Ishikawa (cell line): ENCODE data around the gene DRD3.

Experiments used
- CEBPB ChIP-seq: IDR thresholded peaks from 2 replicates; pipeline ENCODE4 v1.6.1; 2012
- CREB1 ChIP-seq: IDR thresholded peaks from 2 replicates; pipeline ENCODE4 v1.6.1; 2012; ENCODE audit warnings: low read depth
- EGR1 ChIP-seq: IDR thresholded peaks from 2 replicates; pipeline ENCODE4 v1.6.1; 2012
- EP300 ChIP-seq: IDR thresholded peaks from 2 replicates; pipeline ENCODE4 v1.6.1; 2012; ENCODE audit warnings: borderline replicate concordance
- FOXM1 ChIP-seq: IDR thresholded peaks from 2 replicates; pipeline ENCODE4 v1.6.1; 2012; ENCODE audit warnings: low read depth, borderline replicate concordance
- NFIC ChIP-seq: IDR thresholded peaks from 2 replicates; pipeline ENCODE4 v1.6.1; 2012
- RAD21 ChIP-seq: IDR thresholded peaks from 2 replicates; pipeline ENCODE4 v1.6.1; 2012; ENCODE audit warnings: low read depth
- REST ChIP-seq: IDR thresholded peaks from 2 replicates; pipeline ENCODE4 v1.6.1; 2012; ENCODE audit warnings: low read depth, mild to moderate bottlenecking
- TAF1 ChIP-seq: IDR thresholded peaks from 2 replicates; pipeline ENCODE4 v1.6.1; 2012; ENCODE audit warnings: low read depth, mild to moderate bottlenecking
- TCF12 ChIP-seq: IDR thresholded peaks from 2 replicates; pipeline ENCODE4 v1.6.1; 2012; ENCODE audit warnings: low read depth
- TEAD4 ChIP-seq: IDR thresholded peaks from 2 replicates; pipeline ENCODE4 v1.6.1; 2012
- YY1 ChIP-seq: IDR thresholded peaks from 2 replicates; pipeline ENCODE4 v1.6.1; 2012; ENCODE audit warnings: low read depth
- ZBTB7A ChIP-seq: IDR thresholded peaks from 2 replicates; pipeline ENCODE4 v1.6.1; 2012; ENCODE audit warnings: low read depth
- TF ChIP-seq, protein P1 (sequence below): IDR thresholded peaks from 2 replicates; pipeline ENCODE4 v1.6.1; 2012
- TF ChIP-seq, protein P2 (sequence below): IDR thresholded peaks from 2 replicates; pipeline ENCODE4 v1.6.1; 2012

DRD3 gene

GRCh38 chr3:114218006-114218405 lies 39.2 kb upstream of the DRD3 start:
- TF ChIP-seq YY1, result no peak
- no peak for TF ChIP-seq TAF1
- no peak for TF ChIP-seq NFIC
- no peak for TF ChIP-seq CEBPB
- no peak for TF ChIP-seq EP300
- TF ChIP-seq RAD21, result no peak
- TF ChIP-seq REST, result no peak
- no peak for TF ChIP-seq ZBTB7A
- TF ChIP-seq FOXM1, result no peak
- TF ChIP-seq, protein P1, sequence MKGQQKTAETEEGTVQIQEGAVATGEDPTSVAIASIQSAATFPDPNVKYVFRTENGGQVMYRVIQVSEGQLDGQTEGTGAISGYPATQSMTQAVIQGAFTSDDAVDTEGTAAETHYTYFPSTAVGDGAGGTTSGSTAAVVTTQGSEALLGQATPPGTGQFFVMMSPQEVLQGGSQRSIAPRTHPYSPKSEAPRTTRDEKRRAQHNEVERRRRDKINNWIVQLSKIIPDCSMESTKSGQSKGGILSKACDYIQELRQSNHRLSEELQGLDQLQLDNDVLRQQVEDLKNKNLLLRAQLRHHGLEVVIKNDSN, result no peak

DNA sequence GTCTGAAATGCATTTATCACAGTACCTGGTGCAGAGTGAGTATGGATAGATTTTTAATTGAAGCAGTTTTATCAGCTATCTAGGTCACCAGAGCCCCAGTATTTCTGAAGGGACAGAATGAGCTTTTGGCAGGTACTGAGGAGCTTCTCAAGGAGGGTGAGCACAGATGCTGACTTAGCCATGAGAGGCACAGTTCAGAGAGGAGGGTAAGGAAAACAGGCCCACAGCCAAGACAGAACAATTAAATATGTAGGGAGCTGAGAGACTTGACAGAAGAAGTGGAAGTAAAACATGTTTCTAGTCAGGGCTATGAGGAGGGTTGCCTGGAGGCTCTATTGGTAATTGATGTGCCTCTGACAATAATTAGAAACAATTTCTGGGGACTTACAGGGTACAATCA lies 38.4 kb upstream of the DRD3 start:
- TF ChIP-seq YY1 (no peak), CEBPB (no peak), TCF12 (no peak), FOXM1 (no peak), EP300 (no peak), TAF1 (no peak), TEAD4 (no peak), EGR1 (no peak)
- TF ChIP-seq, protein P2, sequence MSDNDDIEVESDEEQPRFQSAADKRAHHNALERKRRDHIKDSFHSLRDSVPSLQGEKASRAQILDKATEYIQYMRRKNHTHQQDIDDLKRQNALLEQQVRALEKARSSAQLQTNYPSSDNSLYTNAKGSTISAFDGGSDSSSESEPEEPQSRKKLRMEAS, result no peak

- no peak for TF ChIP-seq REST
- TF ChIP-seq CREB1, result no peak
- TF ChIP-seq TAF1, result no peak
- no peak for TF ChIP-seq ZBTB7A
- TF ChIP-seq, protein P2, result no peak
- no peak for TF ChIP-seq NFIC
- TF ChIP-seq RAD21, result no peak
- TF ChIP-seq EGR1, result no peak
- TF ChIP-seq EP300, result no peak
- TF ChIP-seq CEBPB, result no peak
- no peak for TF ChIP-seq TCF12
- TF ChIP-seq YY1, result no peak
- TF ChIP-seq, protein P1, result no peak
- TF ChIP-seq FOXM1, result no peak
- no peak for TF ChIP-seq TEAD4
Observed at GRCh38 chr3:114216186-114216970, 37.5 kb upstream of the DRD3 start.

DNA sequence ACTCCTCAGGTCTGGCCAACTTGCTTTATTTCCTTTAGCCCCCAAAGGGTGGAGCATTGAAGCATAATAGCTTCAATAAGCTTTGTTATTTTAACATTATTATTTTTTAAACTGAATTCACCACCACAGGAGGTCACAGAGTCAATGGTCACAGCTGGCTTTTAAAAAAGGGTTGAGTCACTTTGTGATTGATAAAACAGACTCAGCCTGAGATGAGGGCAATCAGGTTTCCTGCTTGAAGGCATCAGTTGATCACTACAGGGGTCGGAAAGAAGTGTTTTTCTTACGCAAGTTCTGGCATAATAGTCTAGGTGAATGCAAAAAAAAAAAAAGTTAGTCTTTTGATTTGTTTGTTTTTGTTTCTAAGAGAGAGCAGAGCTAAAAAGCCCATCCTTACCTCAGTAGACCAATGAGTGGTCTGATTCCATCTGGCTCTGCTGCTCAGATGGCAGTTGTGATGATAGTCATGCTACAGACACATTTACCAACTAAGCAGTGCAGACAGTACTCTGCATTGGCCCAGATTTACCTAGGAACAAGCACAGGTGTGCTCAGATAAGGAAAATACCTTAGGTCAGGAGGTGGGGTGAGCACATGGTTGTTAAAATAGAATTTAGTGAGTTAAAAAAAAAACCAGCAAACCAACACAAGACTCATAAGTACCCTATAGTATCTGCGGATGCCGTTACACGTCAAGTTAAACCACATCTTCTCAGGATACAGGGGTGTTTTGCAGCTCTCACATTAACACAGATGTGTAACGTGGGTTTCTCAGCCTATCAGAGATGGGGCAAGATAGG lies 35.9 kb upstream of the DRD3 start:
- TF ChIP-seq, protein P2, result no peak

DNA sequence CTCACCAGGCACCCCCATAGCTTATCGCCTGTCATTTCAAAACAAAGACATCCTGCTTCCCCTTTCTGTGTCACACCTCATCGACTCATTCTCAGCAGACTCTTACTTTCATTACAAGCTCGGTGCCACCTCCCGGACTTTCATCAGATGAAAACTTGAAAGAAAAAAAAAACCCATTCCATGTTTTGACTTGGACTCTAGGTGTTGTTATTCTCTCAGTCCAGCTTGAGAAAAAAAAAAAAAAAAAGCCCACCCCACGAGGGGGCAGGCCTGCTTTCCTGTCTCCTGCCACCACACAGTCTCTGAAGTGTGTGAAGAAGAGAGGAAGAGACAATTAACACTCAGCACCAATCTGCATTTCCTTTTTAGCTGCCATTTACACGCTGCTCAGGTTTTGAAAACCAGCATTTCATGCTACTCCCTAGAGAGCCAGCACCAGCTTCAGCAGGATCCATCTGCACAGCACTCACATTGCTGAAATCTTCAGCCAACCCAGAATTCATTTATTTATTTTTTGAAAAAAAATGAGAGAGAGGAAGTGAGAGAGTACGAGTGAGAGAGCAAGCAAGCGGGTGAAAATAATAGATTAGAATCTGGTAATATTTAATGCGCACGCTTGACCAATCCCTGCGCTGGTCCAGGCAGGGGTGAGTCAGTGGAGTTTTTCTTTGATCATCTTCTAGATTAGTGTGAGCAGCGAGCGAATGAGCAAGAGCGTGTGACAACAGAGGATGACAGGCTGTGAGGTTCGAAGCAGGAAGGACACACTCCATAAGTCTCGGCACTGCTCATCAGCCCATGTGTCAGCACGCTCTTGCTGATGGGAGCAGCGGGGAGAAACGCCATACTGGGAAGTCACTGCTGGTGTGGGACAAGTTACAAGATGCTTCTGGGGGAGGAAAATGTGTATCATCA lies 35.0 kb upstream of the DRD3 start:
- TF ChIP-seq, protein P2, result no peak
